Gastrocnemius medialis (tissue), 4 donors: ENCODE measurements around the gene ASAP3. TPM values are rescaled to one million over a fixed set of nuclear protein-coding genes. Genes with fewer than 3 reads are reported as not detected.

Experiments used
- ATAC-seq, 2 donors: fragments of 150-250 bp; one replicate each; pipeline ENCODE4 v1.9.1; 2016
- DNase-seq, 2 donors: peaks; one replicate each; pipeline ENCODE4 v3.0.0-alpha.2; 2019
- H3K27ac ChIP-seq, 4 donors: fragments of 200-600 bp; sonication (generic); 1 replicate in 1 of 4; 2 replicates in 3 of 4; pipeline ENCODE4 v1.5.1; 2016 to 2018; ENCODE audit warnings: mild to moderate bottlenecking in 2 of 4, moderate library complexity in 1 of 4
- H3K27me3 ChIP-seq, 3 donors: fragments of 200-600 bp; sonication (generic) in 2 of 3; 1 replicate in 1 of 3; 2 replicates in 2 of 3; pipeline versions ENCODE4 v1.5.1 to v1.6.0; 2016 to 2019; ENCODE audit warnings: mild to moderate bottlenecking in 1 of 3, moderate library complexity in 1 of 3
- H3K36me3 ChIP-seq, 2 donors: fragments of 200-600 bp; sonication (generic) in 1 of 2; one replicate each; pipeline ENCODE4 v1.5.1; 2017 to 2018
- H3K4me1 ChIP-seq, 2 donors: fragments of 200-600 bp; sonication (generic) in 1 of 2; one replicate each; pipeline ENCODE4 v1.5.1; 2016 to 2017; ENCODE audit warnings: mild to moderate bottlenecking in 2 of 2
- H3K4me3 ChIP-seq, 4 donors: fragments of 200-600 bp; sonication (generic) in 3 of 4; 1 replicate in 1 of 4; 2 replicates in 3 of 4; pipeline ENCODE4 v1.5.1; 2016 to 2019; ENCODE audit warnings: mild to moderate bottlenecking in 2 of 4
- H3K9me3 ChIP-seq, 3 donors: fragments of 200-600 bp; sonication (generic) in 2 of 3; 1 replicate in 1 of 3; 2 replicates in 2 of 3; pipeline ENCODE4 v1.5.1; 2016 to 2019
- CTCF ChIP-seq, 5 experiments: fragments of 450-650 bp in 3 of 5; fragments of 200-600 bp in 2 of 5; sonication (generic) in 2 of 5; IDR thresholded peaks in 4 of 5; conservative IDR thresholded peaks in 1 of 5; 1 replicate in 4 of 5; 2 replicates in 1 of 5; pipeline ENCODE4 v1.5.1; 2016 to 2019; ENCODE audit warnings: antibody characterized with exemption in 5 of 5, mild to moderate bottlenecking in 3 of 5, moderate library complexity in 3 of 5
- POLR2A ChIP-seq, 2 donors: fragments of 450-650 bp; IDR thresholded peaks; one replicate each; pipeline ENCODE4 v1.6.1; 2017; ENCODE audit warnings: antibody characterized with exemption in 2 of 2, mild to moderate bottlenecking in 2 of 2, moderate library complexity in 2 of 2
- in situ Hi-C, 4 donors: fragments of 200-750 bp; cut with MboI; loops; one replicate each; pipeline versions ENCODE4 v1.15.0 to v1.8.0; 2017; ENCODE audit warnings: low sequenced_read_pairs in 4 of 4
- intact Hi-C: fragments of 100-400 bp; cut with DNase I; formaldehyde crosslinking; loops from one replicate; pipeline ENCODE4 v1.15.1; 2023; ENCODE audit warnings: low total_unique reads
- total RNA-seq, 4 donors: library from RNA; depleted of rRNA; stranded (reverse); fragments of >200 nt; gene quantifications; one replicate each; pipeline versions ENCODE4 v1.1.0 to v1.2.3, GENCODE V29; 2016

The ASAP3 gene
- total RNA-seq, 4 donors from 2014 or later: 55.5 to 129 (median 93.2) TPM

GRCh38 chr1:23403355-23403734, 80.6 kb downstream of the ASAP3 start:
- ATAC-seq (no peak), DNase-seq (no peak)
- H3K9me3 ChIP-seq: no peaks in the 10 kb centered on the region
- peaks cover 0 to 14% of the 10 kb centered on the region in 2 donors for H3K36me3 ChIP-seq
- H3K27ac ChIP-seq: peak overlapping the region; percentile 79 to 85 (median 84)
- TF ChIP-seq POLR2A (IDR thresholded peaks at IDR 0.05) (no peak), CTCF (IDR thresholded peaks at IDR 0.05 in 4 of 5, conservative IDR thresholded peaks at IDR 0.05 in 1 of 5) (no peak)
- in situ Hi-C loops: loop anchor here in 2 of 4 donors (10.0 kb wide), 2 partner anchors 59 to 69 kb away; partner anchors contain the start of gene HNRNPR (in 1 of the 2)
- intact Hi-C loops: loop anchor here (2.0 to 5.0 kb wide), 2 partner anchors 35 to 76 kb away; partner anchors contain the start of gene ZNF436
- no peak overlapping the region for H3K4me3 ChIP-seq
- H3K27me3 ChIP-seq: no peaks in the 10 kb centered on the region
- peaks cover 32 to 58% of the 10 kb centered on the region in 2 donors for H3K4me1 ChIP-seq

GRCh38 chr1:23403038-23403336, 81.0 kb downstream of the ASAP3 start:
- Histone ChIP-seq H3K9me3 (no peaks in the 10 kb centered on the region), H3K4me1 (peaks cover 35 to 60% of the 10 kb centered on the region in 2 donors), H3K27ac (peak overlapping the region; percentile 79 to 85 (median 84)), H3K4me3 (no peak overlapping the region), H3K36me3 (peaks cover 0 to 10% of the 10 kb centered on the region in 2 donors), H3K27me3 (no peaks in the 10 kb centered on the region)
- no peak for TF ChIP-seq POLR2A (IDR thresholded peaks at IDR 0.05)
- no peak for TF ChIP-seq CTCF (IDR thresholded peaks at IDR 0.05 in 4 of 5, conservative IDR thresholded peaks at IDR 0.05 in 1 of 5)
- intact Hi-C loops: loop anchor here (2.0 to 5.0 kb wide), 2 partner anchors 34 to 76 kb away; partner anchors contain the start of gene ZNF436
- in situ Hi-C loops: loop anchor here in 2 of 4 donors (10.0 kb wide), 2 partner anchors 58 to 68 kb away; partner anchors contain the start of gene HNRNPR (in 1 of the 2)
- ATAC-seq: no peak
- no peak for DNase-seq

- intact Hi-C loops: loop anchor here (2.0 to 5.0 kb wide), 2 partner anchors 34 to 75 kb away; partner anchors contain the start of gene ZNF436
- Histone ChIP-seq H3K27me3 (no peaks in the 10 kb centered on the region), H3K4me1 (peaks cover 36 to 61% of the 10 kb centered on the region in 2 donors), H3K4me3 (no peak overlapping the region), H3K9me3 (no peaks in the 10 kb centered on the region), H3K27ac (peak overlapping the region; percentile 79 to 85 (median 84)), H3K36me3 (peaks cover 0 to 7% of the 10 kb centered on the region in 2 donors)
- TF ChIP-seq POLR2A (IDR thresholded peaks at IDR 0.05): no peak
- TF ChIP-seq CTCF (IDR thresholded peaks at IDR 0.05 in 4 of 5, conservative IDR thresholded peaks at IDR 0.05 in 1 of 5): no peak
- no peak for ATAC-seq
- no peak for DNase-seq
- in situ Hi-C loops: loop anchor here in 2 of 4 donors (10.0 kb wide), 2 partner anchors 58 to 68 kb away; partner anchors contain the start of gene HNRNPR (in 1 of the 2)
Observed at GRCh38 chr1:23402286-23403037, 81.5 kb downstream of the ASAP3 start.

- no peaks in the 10 kb centered on the region for H3K27me3 ChIP-seq
- DNase-seq (peak; percentile 49 to 66), ATAC-seq (peak; percentile 77 to 81)
- no peak overlapping the region for H3K4me3 ChIP-seq
- peak overlapping the region; percentile 79 to 85 (median 84) for H3K27ac ChIP-seq
- no peak for TF ChIP-seq CTCF (IDR thresholded peaks at IDR 0.05 in 4 of 5, conservative IDR thresholded peaks at IDR 0.05 in 1 of 5)
- TF ChIP-seq POLR2A (IDR thresholded peaks at IDR 0.05): no peak
- H3K9me3 ChIP-seq: no peaks in the 10 kb centered on the region
- H3K4me1 ChIP-seq: peaks cover 36 to 61% of the 10 kb centered on the region in 2 donors
- intact Hi-C loops: loop anchor here (5.0 kb wide), 1 partner anchor 74 kb away; no protein-coding TSS in a partner anchor
- H3K36me3 ChIP-seq: peaks cover 0 to 5% of the 10 kb centered on the region in 2 donors
- in situ Hi-C loops: loop anchor here in 2 of 4 donors (10.0 kb wide), 2 partner anchors 57 to 67 kb away; partner anchors contain the start of gene HNRNPR (in 1 of the 2)
Observed at GRCh38 chr1:23401313-23401712, 82.7 kb downstream of the ASAP3 start.
